Stimulated activated CD4-positive, alpha-beta T cell treated with anti-CD3 and anti-CD28 coated beads, TNF-alpha, amount 100 ng/mL, for 4 hours (primary cell): Measurements from ENCODE around the gene CACUL1.
"Not testable (repeated sequence)": the region's sequence is repeated elsewhere in the genome, so short reads cannot be mapped to it uniquely, and the experiment has no call there.

Experiments
- DNase-seq, 3 experiments: peaks; one replicate each; pipeline ENCODE4 v3.0.0-alpha.2; 2020; ENCODE audit warnings: low read depth in 3 of 3

CACUL1 gene

DNA sequence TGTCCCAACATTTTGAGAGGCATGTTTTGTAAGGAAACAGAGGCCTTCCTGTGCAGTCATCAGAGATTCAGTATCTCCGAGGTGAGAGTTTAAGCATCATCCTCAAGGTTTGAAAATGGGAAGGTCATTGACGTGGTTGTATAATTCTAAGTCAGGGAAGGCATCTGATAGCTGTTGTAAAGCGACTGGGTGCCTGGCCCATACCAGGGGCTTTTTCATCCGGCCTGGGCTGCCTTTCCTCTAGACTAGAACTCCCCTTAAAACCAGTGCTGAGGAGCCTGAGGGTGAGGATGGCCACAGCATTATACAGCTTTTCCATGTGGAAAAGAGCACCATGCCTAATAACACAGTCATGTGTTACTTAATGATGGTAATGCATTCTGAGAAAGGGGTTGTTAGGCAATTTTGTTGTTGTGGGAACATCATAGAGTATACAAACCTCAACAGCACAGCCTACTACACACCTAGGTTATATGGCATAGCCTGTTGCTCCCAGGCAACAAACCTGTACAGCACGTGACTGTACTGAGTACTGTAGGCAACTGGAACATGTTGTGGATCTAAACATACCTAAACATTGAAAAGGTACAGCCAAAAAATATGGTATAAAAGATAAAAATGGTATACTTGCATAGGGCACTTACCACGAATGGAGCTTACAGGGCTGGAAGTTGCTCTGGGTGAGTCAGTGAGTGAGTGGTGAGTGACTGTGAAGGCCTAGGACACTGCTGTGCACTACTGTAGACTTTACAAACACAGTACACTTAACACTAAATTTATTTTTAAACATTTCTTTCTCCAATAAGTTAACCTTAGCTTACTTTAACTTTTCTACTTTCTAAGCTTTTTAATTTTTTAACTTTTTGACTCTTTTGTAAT lies 13.5 kb upstream of the CACUL1 start:
- no peak for DNase-seq

DNA sequence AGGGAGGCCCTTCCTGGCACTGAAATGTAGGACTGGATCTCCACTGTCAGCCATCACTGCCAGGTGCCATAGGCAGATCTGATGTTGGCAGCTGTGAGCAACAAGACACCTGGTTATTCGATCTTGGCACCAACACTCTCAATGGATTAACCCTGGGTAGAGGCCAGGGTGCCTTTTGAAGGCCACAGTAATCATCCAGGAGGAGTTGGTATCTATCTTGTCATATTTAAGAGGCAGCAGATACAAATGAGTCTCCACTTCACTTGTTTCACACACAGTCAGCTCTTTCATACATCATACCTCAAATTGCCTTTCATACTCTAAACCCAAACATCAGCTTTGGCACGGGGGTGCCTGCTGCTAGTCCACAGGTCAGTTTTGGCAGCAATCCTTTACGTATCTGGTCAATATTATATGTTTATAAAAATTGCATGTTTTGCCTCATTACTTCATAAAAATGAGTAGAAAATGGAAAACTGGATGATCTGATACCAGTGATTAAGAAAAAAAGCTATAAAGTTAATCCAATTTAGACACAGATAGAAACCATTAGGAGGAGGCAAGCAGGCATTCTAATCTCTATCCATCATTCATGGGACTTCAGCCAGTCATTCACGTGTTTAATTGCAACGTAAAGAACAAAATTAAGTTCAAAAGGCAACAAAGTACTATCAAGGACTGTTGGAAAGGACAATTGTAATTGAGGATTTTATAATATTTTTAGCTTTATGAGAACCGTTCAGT lies 12.7 kb upstream of the CACUL1 start:
- DNase-seq = no peak

DNA sequence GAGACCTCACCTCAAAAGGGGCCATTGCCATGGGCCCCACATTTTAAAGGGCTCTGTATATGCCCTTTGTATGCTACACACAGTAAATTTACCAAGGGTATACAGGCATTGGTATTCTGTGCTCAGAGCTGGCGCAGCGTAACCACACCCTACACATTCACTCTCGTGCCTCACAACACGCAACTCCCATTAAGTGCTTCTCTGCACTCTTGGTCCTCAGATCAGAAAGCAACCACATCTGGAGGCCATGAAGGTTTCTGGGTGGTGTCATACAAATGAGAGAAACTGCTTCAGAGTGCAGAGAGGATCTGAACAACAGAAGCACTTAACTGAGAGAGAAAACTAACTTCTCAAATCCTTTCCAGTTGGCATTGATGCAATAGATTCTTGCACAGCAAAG lies 9.4 kb upstream of the CACUL1 start:
- DNase-seq = no peak

DNA sequence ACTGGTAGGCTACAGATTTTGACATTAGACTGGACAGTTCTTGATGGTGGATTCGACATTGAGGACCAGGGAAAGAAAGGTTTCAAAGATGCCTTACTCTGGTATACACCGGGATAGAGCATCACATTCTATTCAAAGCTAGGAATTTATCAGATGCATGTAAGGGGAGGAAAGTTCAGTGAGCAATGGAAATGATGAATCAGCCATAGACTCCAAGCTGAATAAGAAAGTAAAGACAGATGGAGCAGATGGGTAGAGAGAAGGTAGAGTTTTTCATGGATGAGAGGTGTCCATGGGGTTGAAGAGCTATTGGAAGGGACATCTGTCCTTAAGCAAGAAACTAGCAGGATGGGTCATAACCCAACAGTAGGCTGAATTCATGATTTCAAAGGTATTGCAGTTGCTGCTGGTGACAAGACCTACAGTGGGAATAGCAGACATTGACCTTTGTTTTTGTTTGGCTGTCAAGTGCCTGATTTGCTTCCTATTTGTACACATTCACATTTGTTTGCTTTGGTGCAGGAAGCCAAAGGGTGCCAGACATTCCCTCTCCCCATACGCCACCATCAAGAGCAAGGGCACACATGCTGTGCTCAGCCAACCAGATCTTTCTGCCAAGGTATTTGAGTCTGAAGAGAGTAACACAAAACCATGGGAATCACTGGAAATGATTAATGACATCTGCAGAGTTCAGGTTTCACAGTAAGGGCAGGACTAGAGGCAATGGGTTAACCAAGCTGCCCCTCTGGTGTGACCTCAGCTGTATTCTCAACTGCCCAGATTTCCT lies 8.6 kb upstream of the CACUL1 start:
- DNase-seq = no peak

DNA sequence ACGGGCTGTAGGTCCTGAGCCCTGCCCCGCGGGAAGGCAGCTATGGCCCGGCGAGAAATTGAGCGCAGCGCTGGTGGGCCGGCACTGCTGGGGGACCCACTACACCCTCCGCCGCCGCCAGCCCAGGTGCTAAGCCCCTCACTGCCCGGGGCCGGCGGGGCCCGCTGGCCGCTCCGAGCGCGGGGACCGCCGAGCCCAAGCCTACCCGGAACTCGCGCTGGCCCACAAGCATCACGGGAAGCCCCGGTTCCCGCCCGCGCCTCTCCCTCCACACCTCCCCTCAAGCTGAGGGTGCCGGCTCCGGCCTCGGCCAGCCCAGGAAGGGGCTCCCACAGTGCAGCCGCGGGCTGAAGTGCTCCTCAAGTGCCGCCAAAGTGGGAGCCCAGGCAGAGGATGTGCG lies 5.5 kb upstream of the CACUL1 start:
- no peak for DNase-seq

DNA sequence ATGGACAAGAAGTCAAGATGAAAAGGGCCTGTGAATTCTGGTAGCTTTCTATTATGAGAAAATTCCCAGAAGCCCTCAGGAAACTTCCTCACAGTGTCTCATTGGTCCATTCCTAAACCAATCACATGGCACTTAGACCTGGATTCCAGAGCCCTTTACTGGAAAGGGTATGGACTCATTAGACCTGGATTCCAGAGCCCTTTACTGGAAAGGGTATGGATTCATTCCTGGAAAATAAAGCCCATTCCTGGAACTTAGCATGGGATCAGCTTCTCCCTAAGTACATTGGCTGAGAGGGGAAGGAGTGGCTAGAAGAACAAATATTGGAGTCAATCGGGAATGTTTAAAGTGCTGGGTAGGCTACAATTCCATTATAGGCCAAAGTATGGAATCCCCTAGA lies 3.7 kb upstream of the CACUL1 start:
- DNase-seq = no peak

DNA sequence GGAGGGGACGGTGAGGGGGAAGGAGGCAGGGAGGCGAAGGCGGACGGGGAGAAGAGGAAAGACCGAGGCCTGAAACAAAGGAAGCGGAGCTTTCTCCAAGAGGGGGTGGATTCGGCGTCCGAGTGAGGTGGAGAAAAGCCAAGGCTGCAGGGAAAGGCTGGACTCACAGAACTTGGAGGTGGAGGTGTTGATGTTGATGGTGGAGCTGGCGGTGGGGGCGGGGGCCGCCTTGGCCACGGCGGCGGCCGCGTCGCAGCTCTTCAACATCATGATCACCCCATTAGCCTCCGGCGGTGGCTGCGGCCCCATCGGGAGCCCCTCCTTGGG lies 578 bp downstream of the CACUL1 start:
- peak in 2 of 3 experiments; percentile 7 for DNase-seq

DNA sequence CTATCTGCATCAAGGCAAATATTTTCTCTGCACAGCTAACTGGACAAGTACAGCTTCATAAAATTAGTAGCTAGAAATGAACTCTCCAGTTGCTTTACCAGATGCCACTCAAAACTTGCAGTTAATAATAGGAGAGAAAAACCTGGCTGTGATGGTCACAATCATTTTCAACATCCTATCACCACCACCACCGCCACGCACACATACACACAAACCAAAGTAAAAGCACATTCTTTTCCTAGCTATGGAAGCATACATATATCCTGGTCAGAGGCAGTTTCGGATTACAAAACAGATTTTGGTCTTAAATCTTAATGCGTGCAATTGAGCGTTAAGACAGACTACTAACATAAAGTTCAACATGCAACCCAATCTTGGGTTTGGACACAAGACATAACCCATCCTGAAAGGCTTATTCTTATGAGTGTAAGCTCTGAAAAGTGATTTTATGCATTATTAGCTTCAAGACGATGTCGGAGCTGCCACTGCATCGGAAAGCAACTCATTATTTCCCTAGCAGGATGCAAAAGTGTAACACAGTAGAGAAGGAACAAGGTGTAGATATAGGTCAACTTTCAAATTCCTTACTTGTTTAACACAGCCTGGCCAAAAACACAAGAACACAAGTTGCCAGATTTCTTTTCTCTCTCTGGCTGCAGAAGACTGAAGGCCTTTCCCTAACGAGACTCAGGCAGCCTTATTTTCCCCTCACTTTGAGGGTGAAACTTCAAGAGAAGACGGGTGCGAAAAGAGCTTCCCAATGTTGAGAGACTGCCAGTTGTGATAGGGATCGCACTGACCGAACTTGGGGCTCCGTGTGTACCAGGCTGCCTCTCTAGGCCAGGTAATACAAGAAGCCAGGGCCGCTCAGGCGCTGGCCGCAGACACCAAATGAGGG lies 1.2 kb downstream of the CACUL1 start:
- no peak for DNase-seq

DNA sequence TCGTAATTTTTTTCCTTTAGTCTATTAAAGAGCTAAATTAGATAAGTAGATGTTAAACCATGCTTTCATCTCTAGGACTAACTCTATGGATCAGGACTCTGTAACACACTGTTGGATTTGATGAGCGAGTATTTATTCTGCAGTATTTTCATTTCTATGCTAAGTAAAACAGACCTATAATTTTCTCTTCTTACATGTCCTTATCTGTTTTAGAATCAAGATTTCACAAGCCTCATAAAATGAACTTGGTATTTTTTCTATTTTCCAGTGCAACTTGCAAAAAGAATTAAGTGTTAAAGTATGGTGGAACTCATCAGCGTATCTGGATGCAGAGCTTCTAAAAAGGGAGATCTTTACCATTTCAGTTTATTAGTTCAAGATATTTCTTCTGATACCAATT lies 2.4 kb downstream of the CACUL1 start:
- DNase-seq = no peak

DNA sequence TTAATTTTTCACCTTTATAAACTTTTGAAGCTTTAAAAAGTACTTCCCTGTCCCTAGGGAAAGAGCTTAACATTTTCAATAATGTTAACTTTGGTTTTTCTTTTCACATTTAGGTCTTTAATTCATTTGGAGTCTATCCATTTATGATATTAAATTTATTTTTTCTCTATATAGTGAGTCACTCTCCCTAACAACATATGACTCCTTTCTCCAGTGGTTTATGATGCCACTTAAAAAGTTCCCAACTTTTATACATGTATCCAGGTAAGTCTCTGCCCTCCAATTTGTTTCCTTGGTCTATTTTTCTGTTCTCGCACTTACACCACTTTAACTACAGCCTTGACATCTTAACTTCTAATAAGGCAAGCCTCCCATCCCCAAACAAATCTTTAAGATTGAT lies 3.5 kb downstream of the CACUL1 start:
- no peak for DNase-seq

DNA sequence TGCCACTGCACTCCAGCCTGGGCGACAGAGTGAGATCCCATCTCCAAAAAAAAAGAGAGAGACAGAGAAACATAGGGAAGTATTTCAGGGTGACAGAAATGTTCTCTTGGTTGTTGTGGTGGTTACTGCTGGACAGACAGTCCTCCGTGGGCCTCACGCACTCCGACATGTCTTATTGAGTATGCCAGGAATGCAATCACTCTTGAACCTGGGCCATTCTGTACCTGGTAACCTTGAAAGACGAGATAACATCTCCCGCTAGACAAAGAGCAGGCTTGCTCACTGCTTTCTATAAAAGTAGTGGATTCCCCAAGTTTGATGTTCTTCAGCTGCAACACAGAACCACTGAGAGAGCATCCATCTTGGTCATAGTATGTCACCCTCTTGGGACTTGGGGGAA lies 6.7 kb downstream of the CACUL1 start:
- no peak for DNase-seq

DNA sequence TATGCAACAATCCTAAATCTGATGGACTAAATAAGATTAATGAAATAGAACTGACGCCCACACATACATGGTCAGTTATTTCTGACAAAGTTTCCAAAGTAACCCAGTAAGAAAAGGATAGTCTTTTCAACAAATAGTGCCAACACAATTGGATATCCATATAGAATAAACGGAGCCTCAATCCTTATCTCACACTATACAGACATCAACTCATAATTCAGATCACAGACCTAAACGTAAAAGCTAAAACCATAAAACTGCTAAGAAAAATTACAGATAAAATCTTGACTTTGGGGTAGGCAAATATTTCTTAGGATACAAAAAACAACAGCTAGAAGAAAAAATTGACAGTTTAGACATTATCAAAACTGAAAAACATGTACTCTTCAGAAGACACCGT lies 8.5 kb downstream of the CACUL1 start:
- no peak for DNase-seq

DNA sequence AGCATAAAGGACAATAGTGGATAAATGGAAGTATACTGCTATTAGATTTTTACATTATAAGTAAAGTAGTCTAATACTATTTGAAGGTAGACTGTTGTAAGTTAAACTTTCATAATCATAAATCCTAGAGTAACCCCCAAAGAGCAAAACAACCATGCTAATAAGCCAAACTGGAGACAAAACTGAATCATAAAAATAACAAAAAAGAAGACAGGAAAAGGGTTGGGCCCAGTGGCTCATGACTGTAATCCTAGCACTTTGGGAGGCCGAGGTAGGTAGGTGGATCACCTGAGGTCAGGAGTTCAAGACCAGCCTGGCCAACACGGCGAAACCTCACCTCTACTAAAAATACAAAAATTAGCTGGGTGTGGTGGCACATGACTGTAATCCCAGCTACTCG lies 9.7 kb downstream of the CACUL1 start:
- no peak for DNase-seq

DNA sequence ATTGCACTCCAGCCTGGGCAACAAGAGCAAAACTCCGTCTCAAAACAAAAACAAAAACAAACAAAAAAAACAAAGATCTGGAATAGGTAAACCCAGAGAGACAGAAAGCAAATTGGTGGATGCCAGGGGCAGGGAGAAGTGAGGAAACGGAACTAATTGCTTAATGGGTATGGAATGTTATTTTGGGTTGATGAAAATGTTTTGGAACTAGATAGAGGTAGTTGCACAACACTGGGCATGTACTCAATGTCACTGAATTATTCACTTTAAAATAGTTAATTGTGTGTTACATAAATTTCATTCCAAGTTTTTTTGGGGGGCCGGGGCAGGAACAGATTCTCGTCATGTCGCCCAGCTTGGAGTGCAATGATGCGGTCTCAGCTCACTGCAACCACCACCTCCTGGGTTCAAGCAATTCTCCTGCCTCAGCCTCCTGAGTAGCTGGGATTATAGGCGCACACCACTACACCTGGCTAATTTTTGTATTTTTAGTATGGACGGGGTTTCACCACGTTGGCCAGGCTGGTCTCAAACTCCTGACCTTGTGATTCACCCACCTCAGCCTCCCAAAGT lies 10.3 kb downstream of the CACUL1 start:
- DNase-seq = not testable (repeated sequence)

DNA sequence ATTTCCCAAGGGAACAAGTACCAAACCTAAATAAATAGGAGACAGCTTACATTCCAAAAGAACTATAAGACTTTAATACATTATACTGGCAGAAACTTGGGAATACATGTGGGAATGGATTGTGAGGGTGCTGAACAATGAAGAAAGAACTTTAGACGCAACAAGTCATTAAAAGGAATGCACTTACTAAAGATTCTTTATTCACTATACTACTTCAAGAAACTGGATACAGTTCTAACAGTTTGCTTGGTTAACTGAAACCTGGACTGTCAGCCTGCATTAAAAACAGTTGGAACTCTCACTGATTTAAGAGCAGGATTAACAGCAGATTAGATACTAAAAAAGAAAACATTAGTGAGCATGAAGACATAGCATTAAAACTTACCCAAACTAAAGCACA lies 12.0 kb downstream of the CACUL1 start:
- no peak for DNase-seq

DNA sequence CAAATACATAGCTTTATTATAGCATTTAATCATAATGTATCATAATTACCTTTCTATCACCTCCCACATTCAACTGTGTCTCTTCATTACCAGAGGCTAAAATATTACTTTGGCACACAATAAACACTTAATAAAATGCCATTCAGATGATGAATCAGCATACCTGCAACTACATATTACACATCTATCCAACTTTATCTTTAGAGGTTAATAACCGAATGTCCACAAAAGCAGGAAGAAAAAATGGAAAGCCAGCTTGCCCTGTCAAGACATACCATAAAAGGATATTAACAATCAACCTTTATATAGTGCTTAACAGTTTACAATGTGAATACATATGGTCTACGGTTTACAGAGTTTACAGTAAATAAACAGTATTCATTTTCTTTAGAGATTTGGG lies 12.7 kb downstream of the CACUL1 start:
- DNase-seq = no peak

DNA sequence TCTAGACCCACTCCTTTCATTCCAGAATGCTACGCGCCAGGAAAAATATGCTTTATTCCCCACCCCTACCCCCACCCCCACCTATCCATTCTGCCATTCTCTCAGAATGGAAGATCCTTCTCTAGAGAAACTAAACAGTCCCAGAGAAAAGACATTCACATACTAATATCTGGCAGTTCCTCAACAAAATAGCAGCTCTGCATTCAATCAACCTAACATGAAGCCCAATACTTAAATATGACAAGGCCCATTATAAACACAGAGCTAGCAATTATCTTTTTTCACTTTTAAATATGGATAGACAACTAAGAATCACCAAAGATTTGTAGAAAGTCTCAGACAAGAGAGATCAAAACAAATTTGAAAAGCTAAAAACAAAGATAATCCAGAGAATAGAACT lies 16.4 kb downstream of the CACUL1 start:
- DNase-seq = no peak

DNA sequence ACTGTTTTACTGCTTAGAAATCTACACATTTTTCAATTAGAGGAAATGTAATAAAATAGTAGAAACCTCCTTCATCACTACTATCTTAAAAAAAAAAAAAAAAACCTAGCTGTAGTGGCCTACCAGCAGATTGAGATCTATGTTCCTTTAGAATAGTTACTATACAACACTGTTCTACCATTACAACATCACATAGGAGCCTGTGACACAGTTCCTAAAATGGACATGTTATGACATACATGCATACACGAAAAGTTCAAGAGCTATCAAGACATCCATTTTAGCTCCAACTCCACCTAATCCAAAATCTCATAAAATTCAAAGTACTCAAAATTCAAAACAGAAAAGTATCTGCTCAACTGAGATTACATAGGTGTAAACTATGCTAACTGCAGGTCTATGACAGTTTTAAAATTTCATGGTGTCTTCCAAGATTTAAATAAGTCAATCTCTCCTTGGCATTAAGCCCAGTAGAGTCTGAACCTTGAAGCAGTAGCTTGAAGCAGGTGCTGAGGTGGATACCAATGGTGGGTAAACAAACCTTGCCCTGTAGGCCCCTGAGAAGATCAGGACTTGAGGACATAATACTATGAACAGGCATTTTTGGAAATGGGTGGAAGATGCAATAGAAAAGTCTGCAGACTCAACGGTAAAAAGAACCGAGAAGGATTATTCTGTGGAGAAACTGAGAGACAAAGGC lies 17.0 kb downstream of the CACUL1 start:
- no peak for DNase-seq

DNA sequence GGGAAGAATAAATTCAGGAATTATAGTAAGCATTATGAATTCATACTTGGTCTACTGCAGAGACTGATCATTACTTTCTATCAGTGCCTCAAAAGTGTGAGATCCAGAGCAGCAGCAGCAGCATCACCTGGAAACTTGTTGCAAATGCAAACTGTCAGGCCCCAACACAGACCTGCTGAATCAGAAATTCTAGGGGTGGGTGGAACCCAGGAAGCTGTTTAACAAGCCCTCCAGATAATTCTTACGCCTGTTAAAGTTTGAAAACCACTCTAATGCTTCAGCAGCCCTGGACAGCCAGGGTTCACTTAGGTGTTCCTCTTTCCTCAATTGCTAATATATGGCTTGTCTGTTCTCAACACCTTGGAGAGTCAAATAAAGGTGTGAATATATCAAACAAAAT lies 19.5 kb downstream of the CACUL1 start:
- DNase-seq = no peak

DNA sequence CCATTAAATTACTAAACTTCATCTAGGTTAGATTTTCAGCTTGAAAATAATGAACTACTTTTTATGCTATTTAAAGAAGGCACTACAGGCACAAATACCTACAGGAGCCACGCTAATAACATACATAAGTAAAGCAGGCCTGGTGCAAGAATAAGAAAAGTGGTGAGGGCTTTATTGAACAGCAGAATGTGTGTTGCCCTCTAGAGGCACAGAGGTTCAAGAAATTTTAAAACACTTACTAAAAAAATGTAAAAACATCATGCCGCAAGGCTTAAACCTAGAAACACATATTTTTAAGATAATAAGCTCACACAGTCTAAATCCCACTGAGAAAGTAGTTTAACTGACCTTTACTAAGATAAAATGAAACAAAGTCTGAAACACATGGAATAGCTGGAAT lies 20.3 kb downstream of the CACUL1 start:
- no peak for DNase-seq
